HepG2 (cell line): Measurements from ENCODE around the gene INHBE. TPM values are rescaled to one million over a fixed set of nuclear protein-coding genes. Genes with fewer than 3 reads are reported as not detected.
A peak's percentile ranks its signal among the peaks of the same experiment; 100 is the strongest.

Source experiments
- BCL6 ChIP-seq: IDR thresholded peaks from 2 replicates; pipeline ENCODE4 v1.6.1; 2016; ENCODE audit warnings: missing genetic modification reagents, missing compliant biosample characterization
- CBX2 ChIP-seq, 2 experiments: fragments of 200-600 bp in 1 of 2; sonication (generic); formaldehyde crosslinking in 1 of 2; IDR thresholded peaks; 2 replicates each; pipeline versions ENCODE4 v1.7.0 to v1.8.1; 2018 to 2022; ENCODE audit warnings: low read depth in 2 of 2, low read length in 1 of 2, mild to moderate bottlenecking in 1 of 2, missing genetic modification reagents in 1 of 2
- CHD4 ChIP-seq: fragments of 200-600 bp; sonication (generic); IDR thresholded peaks from 2 replicates; pipeline ENCODE4 v1.7.0; 2017; ENCODE audit warnings: mild to moderate bottlenecking, low read length, borderline replicate concordance
- FIP1L1 ChIP-seq: fragments of 200-400 bp; formaldehyde crosslinking; IDR thresholded peaks from 2 replicates; pipeline ENCODE4 v1.6.1; 2018; ENCODE audit warnings: low read depth, mild to moderate bottlenecking, low read length, moderate library complexity, borderline replicate concordance; ENCODE audit not compliant: insufficient read depth
- GLI4 ChIP-seq: sonication (generic); formaldehyde crosslinking; IDR thresholded peaks from 2 replicates; pipeline ENCODE4 v1.5.1; 2020; ENCODE audit warnings: missing genetic modification reagents, mild to moderate bottlenecking, moderate library complexity, borderline replicate concordance
- HIVEP1 ChIP-seq: sonication (generic); formaldehyde crosslinking; IDR thresholded peaks from 2 replicates; pipeline ENCODE4 v1.4.0; 2020; ENCODE audit warnings: mild to moderate bottlenecking, missing genetic modification reagents
- HNF4G ChIP-seq, 2 experiments: sonication (generic) in 1 of 2; formaldehyde crosslinking in 1 of 2; IDR thresholded peaks; 2 replicates each; pipeline versions ENCODE4 v1.4.0 to v1.6.1; 2011 to 2020; ENCODE audit warnings: borderline replicate concordance in 2 of 2, low read depth in 2 of 2, mild to moderate bottlenecking in 2 of 2, low read length in 1 of 2, missing genetic modification reagents in 1 of 2, moderate library complexity in 1 of 2
- LCORL ChIP-seq, 2 experiments: fragments of 450-650 bp in 1 of 2; sonication (generic) in 1 of 2; formaldehyde crosslinking in 1 of 2; IDR thresholded peaks; 2 replicates each; pipeline versions ENCODE4 v1.5.0 to v1.6.1; 2017 to 2020; ENCODE audit warnings: antibody characterized with exemption in 1 of 2, missing genetic modification reagents in 1 of 2
- MTA3 ChIP-seq: sonication (generic); formaldehyde crosslinking; IDR thresholded peaks from 2 replicates; pipeline ENCODE4 v1.4.0; 2020; ENCODE audit warnings: missing genetic modification reagents
- MXD4 ChIP-seq: IDR thresholded peaks from 2 replicates; pipeline ENCODE4 v1.6.1; 2016; ENCODE audit warnings: mild to moderate bottlenecking, missing biosample characterization, missing genetic modification reagents
- RARA ChIP-seq: IDR thresholded peaks from 2 replicates; pipeline ENCODE4 v1.6.1; 2016; ENCODE audit warnings: missing genetic modification reagents, missing compliant biosample characterization
- RNF2 ChIP-seq: fragments of 450-650 bp; conservative IDR thresholded peaks from 2 replicates; pipeline ENCODE4 v1.6.1; 2016; ENCODE audit warnings: low read depth
- TBP ChIP-seq: sonication (generic); formaldehyde crosslinking; IDR thresholded peaks from 2 replicates; pipeline ENCODE4 v1.5.0; 2020; ENCODE audit warnings: missing genetic modification reagents
- ZBTB20 ChIP-seq: sonication (generic); formaldehyde crosslinking; IDR thresholded peaks from 2 replicates; pipeline ENCODE4 v1.8.1; 2023; ENCODE audit warnings: missing genetic modification reagents, low read depth, mild to moderate bottlenecking, borderline replicate concordance
- ZBTB7B ChIP-seq: sonication (generic); formaldehyde crosslinking; IDR thresholded peaks from 2 replicates; pipeline ENCODE4 v1.4.0; 2020; ENCODE audit warnings: missing genetic modification reagents
- ZFP90 ChIP-seq: sonication (generic); formaldehyde crosslinking; IDR thresholded peaks from 2 replicates; pipeline ENCODE4 v1.8.0; 2022; ENCODE audit warnings: missing genetic modification reagents, mild to moderate bottlenecking, inconsistent platforms, borderline replicate concordance
- ZNF510 ChIP-seq: sonication (generic); formaldehyde crosslinking; IDR thresholded peaks from 2 replicates; pipeline ENCODE4 v1.4.0; 2020; ENCODE audit warnings: low read depth, mild to moderate bottlenecking, missing genetic modification reagents
- ZNF639 ChIP-seq: conservative IDR thresholded peaks from 2 replicates; pipeline ENCODE4 v1.6.1; 2018; ENCODE audit warnings: missing genetic modification reagents
- ZNF672 ChIP-seq: sonication (generic); formaldehyde crosslinking; IDR thresholded peaks from 2 replicates; pipeline ENCODE4 v1.8.1; 2022; ENCODE audit warnings: missing genetic modification reagents
- ZNF740 ChIP-seq: sonication (generic); formaldehyde crosslinking; IDR thresholded peaks from 2 replicates; pipeline ENCODE4 v1.4.0; 2020; ENCODE audit warnings: missing genetic modification reagents
- ZNF770 ChIP-seq: sonication (generic); formaldehyde crosslinking; IDR thresholded peaks from 2 replicates; pipeline ENCODE4 v1.5.0; 2020; ENCODE audit warnings: mild to moderate bottlenecking, missing genetic modification reagents
- ZUFSP ChIP-seq: sonication (generic); formaldehyde crosslinking; IDR thresholded peaks from 2 replicates; pipeline ENCODE4 v1.9.0; 2021; ENCODE audit warnings: missing genetic modification reagents, mild to moderate bottlenecking, borderline replicate concordance
- polyA plus RNA-seq, 8 experiments: library from polyadenylated mRNA; depleted of rRNA in 3 of 8; stranded (reverse) in 7 of 8; unstranded in 1 of 8; fragments of >200 nt; fragmentation: Illumina TruSeq in 4 of 8; extraction: Trizol in 4 of 8; gene quantifications; 2 replicates each; pipeline versions ENCODE4 v1.2.1 to v1.2.3, GENCODE V29; 2011 to 2016; ENCODE audit warnings: low read depth in 4 of 8, missing spikeins in 1 of 8, mixed read lengths in 1 of 8; ENCODE audit not compliant: insufficient read depth in 1 of 8
- total RNA-seq, 5 experiments: library from RNA; depleted of rRNA; stranded (reverse); fragments of >200 nt; fragmentation: Illumina TruSeq; extraction: Trizol; gene quantifications; 2 replicates each; pipeline ENCODE4 v1.2.3, GENCODE V29; 2016; ENCODE audit warnings: low read depth in 1 of 5

INHBE gene
- total and polyA plus RNA-seq, 2 of the 13 experiments (the other 11 are each of a cell fraction or from before 2014, with no cell fraction given) = 17.0 to 32.0 TPM

- no peak for TF ChIP-seq ZUFSP (CRISPR knock-in tag)
- TF ChIP-seq ZNF672 = no peak
- 0 out of 2 replicates have a peak, but pooled peaks have one; percentile 59 for TF ChIP-seq ZNF639 (CRISPR knock-in tag)
- TF ChIP-seq LCORL (IDR thresholded peaks at IDR 0.05) = no peak
- peak; percentile 96 for TF ChIP-seq LCORL (CRISPR knock-in tag; IDR thresholded peaks at IDR 0.05)
- TF ChIP-seq RARA (CRISPR knock-in tag) = peak; percentile 93
- TF ChIP-seq TBP (CRISPR knock-in tag) = no peak
- peak; percentile 86 for TF ChIP-seq BCL6
- TF ChIP-seq ZNF740 (CRISPR knock-in tag) = peak; percentile 95
- peak; percentile 79; the same call in 1 of the 2 replicates for TF ChIP-seq MXD4
- peak; percentile 99 for TF ChIP-seq HIVEP1 (CRISPR knock-in tag)
- no peak for TF ChIP-seq CBX2 (IDR thresholded peaks at IDR 0.05; ENCODE audit: low read depth, low read length)
- no peak for TF ChIP-seq CBX2 (CRISPR knock-in tag; IDR thresholded peaks at IDR 0.05; ENCODE audit: low read depth)
- no peak for TF ChIP-seq ZNF510 (CRISPR knock-in tag)
- TF ChIP-seq GLI4 = peak; percentile 80; the same call in 1 of the 2 replicates
- TF ChIP-seq HNF4G (IDR thresholded peaks at IDR 0.05; ENCODE audit: borderline replicate concordance, low read depth, low read length) = peak; percentile 98
- peak; percentile 98 for TF ChIP-seq HNF4G (CRISPR knock-in tag; IDR thresholded peaks at IDR 0.05; ENCODE audit: borderline replicate concordance, low read depth)
- 0 out of 2 replicates have a peak, but pooled peaks have one; percentile 24 for TF ChIP-seq RNF2
- peak; percentile 35; the same call in 1 of the 2 replicates for TF ChIP-seq ZNF770 (CRISPR knock-in tag)
- TF ChIP-seq FIP1L1 = no peak
- TF ChIP-seq MTA3 = no peak
- TF ChIP-seq ZBTB20 (CRISPR knock-in tag) = peak; percentile 91; the same call in 1 of the 2 replicates
- peak; percentile 72; the same call in 1 of the 2 replicates for TF ChIP-seq CHD4
- TF ChIP-seq ZBTB7B (CRISPR knock-in tag) = peak; percentile 88
- TF ChIP-seq ZFP90 (CRISPR knock-in tag) = no peak; the same call in 1 of the 2 replicates
Measured at GRCh38 chr12:57454566-57455373, at the start of gene INHBE (continued).
